SK-N-MC (cell line): Measurements from ENCODE around the gene GABRD.

Source experiments
- EZH2 ChIP-seq: fragments of 200-600 bp; sonication (generic); IDR thresholded peaks from one replicate; pipeline ENCODE4 v1.6.1; 2017; ENCODE audit warnings: antibody characterized with exemption
- FOXP2 ChIP-seq: optimal IDR thresholded peaks from 2 replicates; pipeline ENCODE3; 2011; ENCODE audit warnings: mild to moderate bottlenecking, moderate library complexity; ENCODE audit not compliant: insufficient read depth; ENCODE audit errors: extremely low read length, control extremely low read depth
- POLR2AphosphoS5 ChIP-seq: IDR thresholded peaks from 2 replicates; pipeline ENCODE4 v1.6.1; 2012; ENCODE audit warnings: mild to moderate bottlenecking, low read depth, low read length, borderline replicate concordance

- TF ChIP-seq POLR2AphosphoS5 (no peak), EZH2 (no peak), FOXP2 (no peak)
Observed at GRCh38 chr1:2020310-2020655, 1.1 kb downstream of the GABRD start.
